ENCODE measurements around the gene C1QL1.

DNA sequence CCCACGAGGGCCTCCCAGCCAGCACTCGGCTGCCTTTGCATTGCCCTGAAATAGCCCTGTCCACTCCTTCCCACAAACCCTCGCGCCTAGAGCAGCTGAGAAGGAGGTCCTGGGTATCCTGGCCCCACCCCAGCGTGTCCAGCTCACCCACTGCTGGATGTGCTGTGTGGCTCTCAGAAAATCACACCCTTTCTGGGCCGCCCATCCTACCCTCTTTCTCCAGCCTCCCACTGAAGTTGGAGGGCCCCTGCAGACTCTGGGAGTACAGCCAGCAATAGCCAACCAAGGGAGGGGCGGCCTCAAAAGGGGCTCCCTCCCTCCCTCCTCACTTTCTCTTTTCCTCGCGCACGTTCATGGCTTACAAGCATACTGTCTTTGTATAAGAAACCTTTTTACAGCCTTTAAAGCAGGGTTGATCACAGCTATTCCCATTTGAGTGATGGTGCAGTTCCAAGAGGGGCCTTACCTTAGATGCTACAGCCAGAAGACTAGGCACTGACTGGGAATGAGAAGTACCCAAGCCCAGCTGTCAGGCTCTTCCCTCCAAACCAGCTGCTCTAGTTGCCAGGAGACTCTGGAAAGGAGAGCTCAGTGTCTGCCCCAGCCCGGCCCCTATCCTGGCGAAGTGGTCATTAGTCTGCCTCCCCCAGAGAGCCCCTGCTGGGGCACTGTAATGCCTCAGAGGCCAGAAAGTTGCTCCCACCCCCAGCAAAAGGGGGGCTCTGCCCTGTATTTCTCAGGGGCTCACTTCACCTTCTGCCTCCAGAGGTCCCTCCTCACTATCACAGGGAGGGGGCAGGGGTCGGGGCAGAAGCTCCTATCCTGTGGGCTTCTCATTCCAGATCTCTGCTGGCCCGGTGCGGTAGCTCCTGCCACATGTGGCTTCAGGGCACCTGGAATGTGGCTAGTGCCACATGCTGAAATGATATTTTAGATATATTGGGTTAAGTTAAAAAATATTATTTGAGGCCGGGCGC is 45.2 kb upstream of the C1QL1 start:
- TF ChIP-seq, protein P1, sequence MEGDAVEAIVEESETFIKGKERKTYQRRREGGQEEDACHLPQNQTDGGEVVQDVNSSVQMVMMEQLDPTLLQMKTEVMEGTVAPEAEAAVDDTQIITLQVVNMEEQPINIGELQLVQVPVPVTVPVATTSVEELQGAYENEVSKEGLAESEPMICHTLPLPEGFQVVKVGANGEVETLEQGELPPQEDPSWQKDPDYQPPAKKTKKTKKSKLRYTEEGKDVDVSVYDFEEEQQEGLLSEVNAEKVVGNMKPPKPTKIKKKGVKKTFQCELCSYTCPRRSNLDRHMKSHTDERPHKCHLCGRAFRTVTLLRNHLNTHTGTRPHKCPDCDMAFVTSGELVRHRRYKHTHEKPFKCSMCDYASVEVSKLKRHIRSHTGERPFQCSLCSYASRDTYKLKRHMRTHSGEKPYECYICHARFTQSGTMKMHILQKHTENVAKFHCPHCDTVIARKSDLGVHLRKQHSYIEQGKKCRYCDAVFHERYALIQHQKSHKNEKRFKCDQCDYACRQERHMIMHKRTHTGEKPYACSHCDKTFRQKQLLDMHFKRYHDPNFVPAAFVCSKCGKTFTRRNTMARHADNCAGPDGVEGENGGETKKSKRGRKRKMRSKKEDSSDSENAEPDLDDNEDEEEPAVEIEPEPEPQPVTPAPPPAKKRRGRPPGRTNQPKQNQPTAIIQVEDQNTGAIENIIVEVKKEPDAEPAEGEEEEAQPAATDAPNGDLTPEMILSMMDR (IDR thresholded peaks at IDR 0.05; ENCODE audit: low read length) = no peak
- TF ChIP-seq EZH2 (IDR thresholded peaks at IDR 0.05; ENCODE audit: borderline replicate concordance, low read length) = no peak

Data from OCI-LY1 (cell line).